MM.1S (cell line): ENCODE data around the gene MBP.

Experiments
- CTCF ChIP-seq: fragments of 300-600 bp; sonication (generic); IDR thresholded peaks from 2 replicates; pipeline ENCODE4 v1.5.1; 2016; ENCODE audit warnings: antibody characterized with exemption, low read length, mixed read lengths
- EZH2 ChIP-seq: fragments of 300-600 bp; sonication (generic); optimal IDR thresholded peaks from 2 replicates; pipeline ENCODE3; 2017; ENCODE audit warnings: low read depth, mild to moderate bottlenecking, antibody characterized with exemption, low read length, mixed read lengths
- EZH2phosphoT487 ChIP-seq: fragments of 300-600 bp; sonication (generic); IDR thresholded peaks from 2 replicates; pipeline ENCODE4 v1.6.1; 2018; ENCODE audit warnings: antibody characterized with exemption, low read length

GRCh38 chr18:76935722-76936337, 196.8 kb downstream of the MBP start:
- TF ChIP-seq CTCF (no peak), EZH2phosphoT487 (no peak), EZH2 (no peak)
